HEK293T (cell line): ENCODE data around the gene CDSN.

Source experiments
- CTCF ChIA-PET: fragments of 350-600 bp; formaldehyde crosslinking; extraction: SDS; loops from one replicate; lab custom pipeline; 2021; ENCODE audit warnings: antibody characterized with exemption, inconsistent platforms; lab: Yijun Ruan, JAX
- POLR2A ChIA-PET: fragments of 350-600 bp; formaldehyde crosslinking; extraction: SDS; loops from one replicate; lab custom pipeline; 2020; ENCODE audit warnings: antibody characterized with exemption, inconsistent platforms; lab: Yijun Ruan, JAX
- DNase-seq: peaks from one replicate; pipeline ENCODE4 v3.0.0; 2012; ENCODE audit warnings: mixed read lengths; ENCODE audit errors: extremely low spot score
- ARNT ChIP-seq: fragments of 450-650 bp; IDR thresholded peaks from 2 replicates; pipeline ENCODE4 v1.6.1; 2017; ENCODE audit warnings: mild to moderate bottlenecking
- BHLHE40 ChIP-seq: fragments of 450-650 bp; IDR thresholded peaks from 2 replicates; pipeline ENCODE4 v1.6.1; 2016; ENCODE audit warnings: mild to moderate bottlenecking, moderate library complexity, borderline replicate concordance
- CTBP1 ChIP-seq: fragments of 450-650 bp; IDR thresholded peaks from 2 replicates; pipeline ENCODE4 v1.6.1; 2016; ENCODE audit warnings: borderline replicate concordance
- ELF4 ChIP-seq: fragments of 450-650 bp; IDR thresholded peaks from 2 replicates; pipeline ENCODE4 v1.6.1; 2017; ENCODE audit warnings: antibody characterized with exemption
- FOXA1 ChIP-seq: fragments of 450-650 bp; IDR thresholded peaks from 2 replicates; pipeline ENCODE4 v1.6.1; 2016; ENCODE audit warnings: mild to moderate bottlenecking
- FOXK2 ChIP-seq: fragments of 450-650 bp; IDR thresholded peaks from 2 replicates; pipeline ENCODE4 v1.6.1; 2016; ENCODE audit warnings: mild to moderate bottlenecking
- FOXM1 ChIP-seq: fragments of 450-650 bp; IDR thresholded peaks from 2 replicates; pipeline ENCODE4 v1.6.1; 2017; ENCODE audit warnings: mild to moderate bottlenecking, borderline replicate concordance
- HDGF ChIP-seq: fragments of 450-650 bp; IDR thresholded peaks from 2 replicates; pipeline ENCODE4 v1.6.1; 2017; ENCODE audit warnings: antibody characterized with exemption, borderline replicate concordance
- L3MBTL2 ChIP-seq: fragments of 450-650 bp; conservative IDR thresholded peaks from 2 replicates; pipeline ENCODE4 v1.6.1; 2016; ENCODE audit warnings: mild to moderate bottlenecking
- LEF1 ChIP-seq: fragments of 450-650 bp; IDR thresholded peaks from 2 replicates; pipeline ENCODE4 v1.6.1; 2017; ENCODE audit warnings: mild to moderate bottlenecking, borderline replicate concordance
- NFRKB ChIP-seq: fragments of 450-650 bp; IDR thresholded peaks from 2 replicates; pipeline ENCODE4 v1.6.1; 2016; ENCODE audit warnings: mild to moderate bottlenecking, moderate library complexity
- PKNOX1 ChIP-seq: fragments of 450-650 bp; IDR thresholded peaks from 2 replicates; pipeline ENCODE4 v1.6.1; 2016
- SP1 ChIP-seq: fragments of 450-650 bp; IDR thresholded peaks from 2 replicates; pipeline ENCODE4 v1.6.1; 2017
- SUZ12 ChIP-seq: fragments of 450-650 bp; IDR thresholded peaks from 2 replicates; pipeline ENCODE4 v1.6.1; 2016; ENCODE audit warnings: mild to moderate bottlenecking
- TARDBP ChIP-seq: fragments of 450-650 bp; IDR thresholded peaks from 2 replicates; pipeline ENCODE4 v1.6.1; 2016
- ZNF384 ChIP-seq: fragments of 450-650 bp; IDR thresholded peaks from 2 replicates; pipeline ENCODE4 v1.6.1; 2016

The CDSN gene

GRCh38 chr6:31091680-31092079 is 28.6 kb downstream of the CDSN start:
- no peak for DNase-seq
- ChIA-PET POLR2A (interaction anchor here (1.5 kb wide), 1 partner anchor 178 kb away, joined by 3 read pairs; the partner anchor contains the start of gene VARS2), CTCF (no interaction called here)
- TF ChIP-seq FOXM1: no peak
- TF ChIP-seq PKNOX1: no peak
- no peak for TF ChIP-seq FOXK2
- TF ChIP-seq SP1: no peak
- no peak for TF ChIP-seq NFRKB
- TF ChIP-seq TARDBP: no peak
- TF ChIP-seq ZNF384: no peak
- TF ChIP-seq CTBP1: no peak
- TF ChIP-seq ARNT: no peak
- TF ChIP-seq FOXA1: no peak
- TF ChIP-seq ELF4: no peak
- TF ChIP-seq HDGF: no peak
- no peak for TF ChIP-seq SUZ12

GRCh38 chr6:31090973-31091364 is 29.3 kb downstream of the CDSN start:
- CTCF ChIA-PET: no interaction called here
- POLR2A ChIA-PET: interaction anchor here (1.5 kb wide), 1 partner anchor 177 kb away, joined by 3 read pairs; the partner anchor contains the start of gene VARS2
- TF ChIP-seq TARDBP (no peak), CTBP1 (no peak), FOXM1 (no peak), L3MBTL2 (no peak), FOXK2 (no peak), PKNOX1 (no peak), LEF1 (no peak), SUZ12 (no peak), FOXA1 (no peak), ZNF384 (no peak), BHLHE40 (no peak), NFRKB (no peak)
- no peak for DNase-seq

GRCh38 chr6:31090275-31090972 is 29.8 kb downstream of the CDSN start:
- TF ChIP-seq LEF1 (no peak), PKNOX1 (peak; percentile 43; the same call in 1 of the 2 replicates), SUZ12 (no peak), FOXA1 (no peak)
- ChIA-PET POLR2A (interaction anchor here (1.5 kb wide), 1 partner anchor 176 kb away, joined by 3 read pairs; the partner anchor contains the start of gene VARS2), CTCF (interaction anchor here (0.6 kb wide), 1 partner anchor 264 kb away, joined by 5 read pairs; no protein-coding TSS in a partner anchor)
- no peak for DNase-seq

- CTCF ChIA-PET: interaction anchor here (0.6 to 2.6 kb wide), 36 partner anchors 9 to 605 kb away, joined by 3 to 23 read pairs (median 4); partner anchors contain the start of genes DHX16 and VARS2
- DNase-seq: peak; percentile 84
- no peak for TF ChIP-seq L3MBTL2
- no peak for TF ChIP-seq FOXA1
- TF ChIP-seq ZNF384: no peak
- TF ChIP-seq SP1: no peak
- TF ChIP-seq LEF1: no peak
- no peak for TF ChIP-seq HDGF
- no peak for TF ChIP-seq NFRKB
- TF ChIP-seq ARNT: no peak
- POLR2A ChIA-PET: interaction anchor here (0.6 to 1.1 kb wide), 4 partner anchors 173 to 394 kb away, joined by 3 to 5 read pairs (median 3); partner anchors contain the start of gene VARS2
Measured at GRCh38 chr6:31087494-31088089, 32.7 kb downstream of the CDSN start.

GRCh38 chr6:31086788-31087440 is 33.3 kb downstream of the CDSN start:
- CTCF ChIA-PET: interaction anchor here (0.6 to 2.6 kb wide), 38 partner anchors 9 to 605 kb away, joined by 3 to 23 read pairs (median 4); partner anchors contain the start of genes DHX16 and VARS2
- TF ChIP-seq PKNOX1: no peak
- no peak for TF ChIP-seq CTBP1
- TF ChIP-seq ELF4: no peak
- TF ChIP-seq SUZ12: no peak
- no peak for TF ChIP-seq TARDBP
- no peak for TF ChIP-seq LEF1
- no peak for TF ChIP-seq FOXA1
- TF ChIP-seq HDGF: no peak
- no peak for TF ChIP-seq FOXM1
- TF ChIP-seq BHLHE40: no peak
- TF ChIP-seq L3MBTL2: no peak
- TF ChIP-seq NFRKB: no peak
- no peak for TF ChIP-seq SP1
- TF ChIP-seq ZNF384: no peak
- POLR2A ChIA-PET: interaction anchor here (0.6 to 1.1 kb wide), 4 partner anchors 172 to 395 kb away, joined by 3 to 5 read pairs (median 3); partner anchors contain the start of gene VARS2
- DNase-seq: no peak
